Measurements from ENCODE around the gene KRT25.

GRCh38 chr17:40765657-40766056, 10.5 kb upstream of the KRT25 start:
- no peak for TF ChIP-seq CTCF (IDR thresholded peaks at IDR 0.05; ENCODE audit: low read depth, low read length, poor library complexity, severe bottlenecking)
- no peak for TF ChIP-seq EZH2phosphoT487 (IDR thresholded peaks at IDR 0.05; ENCODE audit: borderline replicate concordance, low read length)
